K562 (cell line): ENCODE data around the gene BMPER. TPM values are rescaled to one million over a fixed set of nuclear protein-coding genes. Genes with fewer than 3 reads are reported as not detected.

ENCODE experiments used
- CBFA2T3 ChIP-seq: fragments of 450-650 bp; IDR thresholded peaks from 2 replicates; pipeline ENCODE4 v1.6.1; 2017
- NR3C1 ChIP-seq: sonication (generic); formaldehyde crosslinking; IDR thresholded peaks from 2 replicates; pipeline ENCODE4 v1.8.1; 2022; ENCODE audit warnings: missing genetic modification reagents
- RERE ChIP-seq: sonication (generic); formaldehyde crosslinking; IDR thresholded peaks from 2 replicates; pipeline ENCODE4 v1.8.0; 2023; ENCODE audit warnings: missing genetic modification reagents, mild to moderate bottlenecking, borderline replicate concordance
- TCFL5 ChIP-seq: fragments of 250-450 bp; sonication (Bioruptor Pico); conservative IDR thresholded peaks from 2 replicates; pipeline ENCODE4 v1.6.1; 2021; ENCODE audit warnings: mild to moderate bottlenecking, moderate library complexity, matching md5 sums
- ZNF707 ChIP-seq: fragments of 250-450 bp; sonication (Bioruptor Pico); conservative IDR thresholded peaks from 2 replicates; pipeline ENCODE4 v1.8.0; 2022; ENCODE audit warnings: inconsistent platforms, mild to moderate bottlenecking, moderate library complexity
- polyA plus RNA-seq, 8 experiments: library from polyadenylated mRNA; depleted of rRNA in 4 of 8; stranded (reverse) in 5 of 8; unstranded in 3 of 8; fragments of >200 nt; fragmentation: Nextera tagmentation in 2 of 8; fragmentation: Illumina TruSeq in 1 of 8; extraction: Ambion mirVana in 2 of 8; extraction: Trizol in 1 of 8; gene quantifications; 2 replicates each; pipeline versions ENCODE4 v1.2.1 to v1.2.3, GENCODE V29; 2011 to 2014; ENCODE audit warnings: inconsistent platforms in 1 of 8, missing spikeins in 1 of 8
- total RNA-seq, 7 experiments: library from RNA; depleted of rRNA in 6 of 7; stranded (reverse); fragments of >200 nt in 6 of 7; fragmentation: Illumina TruSeq in 2 of 7; extraction: Trizol in 2 of 7; gene quantifications; 2 replicates each; pipeline versions ENCODE4 v1.2.1 to v1.2.3, GENCODE V29; 2011 to 2021; ENCODE audit warnings: low replicate concordance in 1 of 7

Gene BMPER
- total and polyA plus RNA-seq, 9 of the 15 experiments (the other 6 are each of a cell fraction or from before 2014, with no cell fraction given), result not detected

DNA sequence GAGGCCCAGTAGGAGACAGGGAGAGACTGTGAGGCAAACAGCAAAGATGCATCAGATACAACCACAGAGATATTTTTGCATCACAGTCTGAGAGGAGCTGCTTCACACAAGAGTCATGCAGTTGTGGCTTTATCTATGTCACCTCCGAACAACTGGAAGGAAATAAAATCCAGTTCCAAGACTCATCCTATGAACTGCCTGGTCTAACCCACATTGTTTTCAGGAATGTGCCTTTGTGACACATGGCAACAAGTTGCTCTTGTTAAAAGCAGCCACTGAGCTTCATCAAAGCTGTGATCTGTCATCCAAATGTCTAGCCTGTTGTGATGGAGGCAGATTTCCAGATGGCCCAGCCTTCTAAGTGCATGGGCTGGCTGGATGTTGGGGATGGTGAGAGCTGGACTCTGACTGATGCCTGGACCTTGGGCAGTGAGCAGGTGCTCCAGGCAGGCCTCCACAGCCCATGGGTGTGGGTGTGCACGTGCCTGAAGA lies 255.0 kb downstream of the BMPER start (continued):
- no peak for TF ChIP-seq TCFL5 (CRISPR knock-in tag)
- TF ChIP-seq CBFA2T3, result no peak
- TF ChIP-seq ZNF707 (CRISPR knock-in tag), result no peak
- TF ChIP-seq RERE (CRISPR knock-in tag), result no peak
- no peak for TF ChIP-seq NR3C1 (CRISPR knock-in tag)
